Subcutaneous abdominal adipose tissue (tissue), 5 donors: ENCODE measurements around the gene ASTN2.
"Not testable (repeated sequence)": the region's sequence is repeated elsewhere in the genome, so short reads cannot be mapped to it uniquely, and the experiment has no call there.

Source experiments
- H3K27ac ChIP-seq: one replicate; pipeline ENCODE4 v1.7.0; 2013; ENCODE audit warnings: low read depth, mild to moderate bottlenecking, inconsistent platforms, low read length, moderate library complexity
- H3K27me3 ChIP-seq, 5 donors: one replicate each; pipeline ENCODE4 v1.7.0; 2013; ENCODE audit warnings: low read length in 5 of 5, inconsistent platforms in 1 of 5; ENCODE audit not compliant: control insufficient read depth in 5 of 5, insufficient read depth in 4 of 5
- H3K36me3 ChIP-seq, 5 donors: one replicate each; pipeline ENCODE4 v1.7.0; 2013; ENCODE audit warnings: low read length in 5 of 5; ENCODE audit not compliant: control insufficient read depth in 5 of 5, insufficient read depth in 5 of 5
- H3K4me1 ChIP-seq, 5 donors: one replicate each; pipeline ENCODE4 v1.7.0; 2013; ENCODE audit warnings: low read length in 5 of 5, mild to moderate bottlenecking in 3 of 5, moderate library complexity in 1 of 5; ENCODE audit not compliant: control insufficient read depth in 5 of 5, insufficient read depth in 5 of 5
- H3K4me3 ChIP-seq, 5 donors: one replicate each; pipeline ENCODE4 v1.7.0; 2013; ENCODE audit warnings: low read length in 5 of 5, low read depth in 1 of 5
- H3K9ac ChIP-seq, 5 donors: one replicate each; pipeline ENCODE4 v1.7.0; 2013; ENCODE audit warnings: low read length in 5 of 5, mild to moderate bottlenecking in 4 of 5, moderate library complexity in 3 of 5
- H3K9me3 ChIP-seq, 5 donors: one replicate each; pipeline ENCODE4 v1.7.0; 2013; ENCODE audit warnings: low read length in 5 of 5; ENCODE audit not compliant: control insufficient read depth in 5 of 5
- donor health status: healthy.
- donor health status: healthy.
- donor health status: healthy.
- donor health status: healthy.
- donor health status: healthy.

Gene ASTN2

DNA sequence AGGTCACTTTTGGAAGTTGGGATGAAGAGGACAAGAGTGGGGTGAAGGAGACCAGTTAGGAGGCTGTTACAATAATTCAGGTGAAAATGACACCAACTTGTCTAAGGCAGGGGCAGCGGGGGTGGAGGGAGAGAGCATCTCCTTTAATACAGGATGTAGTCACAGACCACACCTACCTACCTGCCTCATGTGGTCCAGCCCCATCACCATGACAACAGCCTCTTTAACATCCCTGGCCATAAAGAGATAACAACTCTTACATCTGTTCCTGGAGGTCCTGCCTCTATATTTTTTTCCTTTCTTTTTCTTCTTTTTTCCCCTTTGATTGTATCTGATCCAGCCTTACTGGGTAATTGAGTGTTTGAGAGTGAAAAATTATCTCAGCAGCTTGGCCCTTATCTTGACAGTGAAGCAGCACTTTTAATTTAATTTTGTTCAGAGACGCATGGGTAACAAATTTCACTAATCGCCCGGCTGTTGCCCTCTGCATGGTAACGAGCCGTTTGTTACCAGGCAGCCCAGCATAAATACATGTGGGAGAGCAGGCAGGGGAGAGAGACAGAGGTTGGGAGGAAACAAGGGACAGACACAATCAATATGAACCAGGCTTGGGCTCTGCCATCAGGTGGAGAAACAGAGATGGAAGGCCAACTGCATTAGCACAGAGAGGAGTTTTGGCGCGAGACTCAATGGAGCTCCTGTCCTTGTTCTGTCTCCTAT, 338.1 kb downstream of the ASTN2 start:
- Histone ChIP-seq H3K27me3 (peaks cover 0 to 4% (median 0%) of the 10 kb centered on the region in 5 donors), H3K4me3 (no peak overlapping the region), H3K4me1 (no peaks in the 10 kb centered on the region), H3K9me3 (no peaks in the 10 kb centered on the region), H3K27ac (no peak overlapping the region), H3K36me3 (no peaks in the 10 kb centered on the region), H3K9ac (no peak overlapping the region)

DNA sequence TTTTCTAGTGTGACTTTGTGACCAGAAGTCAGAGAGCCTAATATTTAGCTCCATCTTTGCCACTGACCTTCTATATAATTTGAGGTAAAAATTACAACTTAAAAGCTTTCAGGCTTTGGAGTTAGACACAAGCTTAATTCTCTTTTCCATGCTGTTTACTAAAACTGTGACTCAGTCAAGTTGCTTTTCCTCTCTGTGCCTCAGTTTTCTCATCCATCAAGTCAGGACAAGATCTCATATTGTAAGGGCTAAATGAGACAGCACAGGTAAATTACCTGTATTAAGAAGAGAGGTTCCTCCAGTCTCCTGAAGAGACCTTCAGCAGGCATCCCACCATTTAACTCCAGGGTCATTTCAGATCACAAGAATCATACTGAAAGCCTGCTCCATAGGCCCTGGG, 339.2 kb downstream of the ASTN2 start:
- H3K36me3 ChIP-seq = no peaks in the 10 kb centered on the region
- H3K4me3 ChIP-seq = no peak overlapping the region
- no peak overlapping the region for H3K27ac ChIP-seq
- peaks cover 0 to 4% (median 0%) of the 10 kb centered on the region in 5 donors for H3K27me3 ChIP-seq
- no peak overlapping the region for H3K9ac ChIP-seq
- no peaks in the 10 kb centered on the region for H3K9me3 ChIP-seq
- no peaks in the 10 kb centered on the region for H3K4me1 ChIP-seq

DNA sequence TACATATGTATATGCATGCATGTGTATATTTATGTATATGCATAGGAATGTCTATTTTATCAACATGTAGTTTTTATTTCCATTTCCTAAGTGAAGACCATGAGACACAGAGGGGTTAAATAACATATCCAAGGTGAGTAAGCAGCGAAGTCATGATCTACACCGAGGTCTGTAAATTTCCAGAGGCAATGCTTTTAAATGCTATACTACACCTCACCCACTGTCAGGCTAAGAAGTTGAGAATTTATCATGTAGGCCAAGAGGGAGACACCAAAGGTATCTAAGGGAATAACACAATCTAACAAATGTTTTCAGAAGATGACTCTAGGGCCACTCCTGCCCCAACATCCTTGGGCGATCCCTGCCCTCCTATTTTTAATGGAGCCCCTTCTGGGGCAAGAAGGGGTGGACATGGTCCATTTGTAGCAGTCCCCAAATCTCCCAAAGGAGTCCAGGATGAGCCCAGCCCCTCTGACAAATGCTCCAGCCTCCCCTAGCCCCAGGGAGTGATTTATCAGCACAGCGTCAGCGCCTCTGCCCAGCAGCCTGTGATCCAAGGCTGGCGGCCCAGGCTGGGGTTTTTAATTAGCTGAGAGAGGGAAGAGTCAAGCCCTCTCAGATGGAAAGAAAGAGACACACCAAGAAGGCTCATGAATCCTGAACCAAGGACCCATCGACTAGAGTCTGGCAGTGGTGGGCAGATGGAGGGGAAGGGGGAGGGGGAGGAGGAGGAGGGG, 339.9 kb downstream of the ASTN2 start:
- H3K4me1 ChIP-seq = no peaks in the 10 kb centered on the region
- no peak overlapping the region for H3K9ac ChIP-seq
- no peak overlapping the region for H3K4me3 ChIP-seq

DNA sequence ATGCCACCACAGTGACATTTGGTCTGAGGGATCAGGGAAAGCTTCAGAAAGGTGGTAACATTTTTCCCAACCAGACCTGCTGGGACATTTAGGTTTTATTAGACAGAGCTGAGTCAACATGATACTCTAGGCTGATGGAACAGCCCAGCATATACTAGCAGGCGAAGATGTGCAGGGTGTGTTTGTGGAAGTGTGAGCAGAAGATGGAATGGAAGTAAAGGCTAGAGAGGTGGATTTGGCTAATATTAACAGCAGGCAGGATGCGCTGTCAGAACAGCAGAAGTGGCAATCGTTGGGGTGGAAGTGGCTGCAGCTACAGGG, 340.6 kb downstream of the ASTN2 start:
- Histone ChIP-seq H3K27ac (no peak overlapping the region), H3K36me3 (no peaks in the 10 kb centered on the region), H3K27me3 (peaks cover 0 to 4% (median 0%) of the 10 kb centered on the region in 5 donors), H3K4me1 (no peaks in the 10 kb centered on the region), H3K4me3 (no peak overlapping the region), H3K9ac (no peak overlapping the region), H3K9me3 (no peaks in the 10 kb centered on the region)

More for the DNA sequence above, 339.9 kb downstream of the ASTN2 start:
- Histone ChIP-seq H3K9me3 (no peaks in the 10 kb centered on the region), H3K27me3 (peaks cover 0 to 4% (median 0%) of the 10 kb centered on the region in 5 donors), H3K36me3 (no peaks in the 10 kb centered on the region), H3K27ac (no peak overlapping the region)

DNA sequence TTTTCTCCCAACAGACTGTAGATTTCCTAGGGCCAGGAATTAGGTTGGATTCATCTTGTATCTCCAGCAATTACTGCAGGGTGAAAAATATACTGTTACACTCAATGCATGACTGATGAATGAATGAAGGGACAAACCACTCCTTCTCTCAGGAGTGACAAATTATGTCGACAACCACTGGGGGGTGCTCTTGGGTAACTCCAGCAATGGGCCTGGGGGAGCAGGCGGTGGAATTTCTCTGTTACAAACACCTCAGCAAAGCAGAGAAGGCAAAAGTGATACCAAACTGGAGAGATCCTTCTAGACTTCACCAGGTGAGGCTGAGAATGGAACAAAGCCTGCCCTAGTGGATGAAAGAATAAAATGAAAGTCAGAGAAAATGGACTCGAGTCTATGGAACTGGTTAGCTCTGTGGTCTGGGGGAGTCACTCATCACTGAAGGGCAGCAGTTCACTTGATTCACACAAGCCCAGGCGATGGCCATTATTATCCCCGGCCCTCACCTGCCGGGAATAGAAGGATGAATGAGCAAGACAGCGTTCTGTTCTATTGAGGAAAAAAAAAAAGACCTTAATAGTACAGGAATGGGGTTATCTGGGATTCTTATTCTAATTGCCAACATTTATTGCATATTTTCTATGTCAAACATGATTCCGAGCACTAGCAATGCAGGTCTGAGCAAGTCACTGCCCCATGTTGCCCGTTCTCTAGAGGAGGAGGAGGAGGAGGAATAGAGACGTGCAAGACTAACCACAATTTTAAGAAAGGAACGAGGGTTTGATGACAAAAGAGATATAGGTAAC, 341.1 kb downstream of the ASTN2 start:
- Histone ChIP-seq H3K27ac (no peak overlapping the region), H3K9me3 (no peaks in the 10 kb centered on the region), H3K27me3 (peaks cover 0 to 4% (median 0%) of the 10 kb centered on the region in 5 donors), H3K4me1 (no peaks in the 10 kb centered on the region), H3K9ac (no peak overlapping the region), H3K4me3 (no peak overlapping the region), H3K36me3 (no peaks in the 10 kb centered on the region)

DNA sequence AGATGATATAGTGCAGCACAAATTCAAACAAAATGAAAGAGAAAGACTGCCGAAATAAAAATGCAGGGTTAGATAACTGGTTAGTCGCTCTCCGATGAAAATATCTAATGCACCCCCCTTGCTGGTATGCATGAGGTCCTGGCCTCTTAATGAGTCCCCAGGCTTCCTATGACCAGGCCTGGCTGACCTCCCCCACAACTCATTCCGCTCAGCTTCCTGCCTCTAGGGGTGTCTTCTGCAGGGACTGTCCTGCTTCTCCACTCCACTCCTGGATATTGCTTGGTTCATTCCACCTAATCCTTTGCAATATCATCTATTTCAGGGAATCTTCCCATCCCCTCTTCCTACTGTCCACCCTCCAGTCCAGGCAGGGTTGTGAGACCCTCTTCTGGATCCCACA, 341.8 kb downstream of the ASTN2 start:
- Histone ChIP-seq H3K4me3 (no peak overlapping the region), H3K27me3 (peaks cover 0 to 4% (median 0%) of the 10 kb centered on the region in 5 donors), H3K4me1 (no peaks in the 10 kb centered on the region)

DNA sequence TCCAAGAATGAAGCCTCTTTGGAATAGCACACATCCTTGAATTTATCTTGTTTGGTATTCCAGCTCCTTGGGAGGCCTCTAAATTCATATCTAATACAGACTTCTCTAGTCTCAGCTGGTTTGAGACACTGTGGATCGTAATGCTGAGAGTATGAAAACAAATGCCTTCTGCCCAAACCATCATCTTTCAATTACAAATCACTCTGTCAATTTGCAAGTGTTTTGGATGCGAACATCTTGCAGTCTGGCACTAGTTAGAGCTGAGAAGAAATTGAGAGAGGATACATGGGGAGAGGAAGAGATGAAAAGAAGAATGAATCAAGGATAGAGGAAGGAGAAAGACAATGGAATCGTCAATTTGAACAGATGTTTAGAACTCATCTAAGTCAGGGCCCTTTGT, 342.6 kb downstream of the ASTN2 start:
- Histone ChIP-seq H3K27me3 (peaks cover 0 to 4% (median 0%) of the 10 kb centered on the region in 5 donors), H3K9me3 (no peaks in the 10 kb centered on the region), H3K9ac (no peak overlapping the region), H3K4me1 (no peaks in the 10 kb centered on the region), H3K36me3 (no peaks in the 10 kb centered on the region), H3K4me3 (no peak overlapping the region), H3K27ac (no peak overlapping the region)

More for the DNA sequence above, 341.8 kb downstream of the ASTN2 start:
- Histone ChIP-seq H3K27ac (no peak overlapping the region), H3K9me3 (no peaks in the 10 kb centered on the region), H3K9ac (no peak overlapping the region), H3K36me3 (no peaks in the 10 kb centered on the region)

DNA sequence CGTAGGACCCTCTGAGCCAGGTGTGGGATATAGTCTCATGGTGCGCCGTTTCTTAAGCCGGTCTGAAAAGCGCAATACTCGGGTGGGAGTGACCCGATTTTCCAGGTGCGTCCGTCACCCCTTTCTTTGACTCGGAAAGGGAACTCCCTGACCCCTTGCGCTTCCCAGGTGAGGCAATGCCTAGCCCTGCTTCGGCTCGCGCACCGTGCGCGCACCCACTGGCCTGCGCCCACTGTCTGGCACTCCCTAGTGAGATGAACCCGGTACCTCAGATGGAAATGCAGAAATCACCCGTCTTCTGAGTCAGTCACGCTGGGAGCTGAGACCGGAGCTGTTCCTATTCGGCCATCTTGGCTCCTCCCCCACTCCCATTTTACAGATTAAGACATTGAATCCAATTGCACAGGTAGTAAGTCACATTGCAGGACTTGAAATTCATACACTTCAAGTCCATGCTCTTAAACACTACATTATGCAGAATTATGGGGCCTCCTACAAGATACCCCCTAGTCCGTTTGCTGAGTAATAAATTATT, 343.1 kb downstream of the ASTN2 start:
- not testable (repeated sequence) for H3K36me3 ChIP-seq, H3K9me3 ChIP-seq, H3K27ac ChIP-seq, H3K4me3 ChIP-seq, H3K4me1 ChIP-seq, H3K9ac ChIP-seq, H3K27me3 ChIP-seq

DNA sequence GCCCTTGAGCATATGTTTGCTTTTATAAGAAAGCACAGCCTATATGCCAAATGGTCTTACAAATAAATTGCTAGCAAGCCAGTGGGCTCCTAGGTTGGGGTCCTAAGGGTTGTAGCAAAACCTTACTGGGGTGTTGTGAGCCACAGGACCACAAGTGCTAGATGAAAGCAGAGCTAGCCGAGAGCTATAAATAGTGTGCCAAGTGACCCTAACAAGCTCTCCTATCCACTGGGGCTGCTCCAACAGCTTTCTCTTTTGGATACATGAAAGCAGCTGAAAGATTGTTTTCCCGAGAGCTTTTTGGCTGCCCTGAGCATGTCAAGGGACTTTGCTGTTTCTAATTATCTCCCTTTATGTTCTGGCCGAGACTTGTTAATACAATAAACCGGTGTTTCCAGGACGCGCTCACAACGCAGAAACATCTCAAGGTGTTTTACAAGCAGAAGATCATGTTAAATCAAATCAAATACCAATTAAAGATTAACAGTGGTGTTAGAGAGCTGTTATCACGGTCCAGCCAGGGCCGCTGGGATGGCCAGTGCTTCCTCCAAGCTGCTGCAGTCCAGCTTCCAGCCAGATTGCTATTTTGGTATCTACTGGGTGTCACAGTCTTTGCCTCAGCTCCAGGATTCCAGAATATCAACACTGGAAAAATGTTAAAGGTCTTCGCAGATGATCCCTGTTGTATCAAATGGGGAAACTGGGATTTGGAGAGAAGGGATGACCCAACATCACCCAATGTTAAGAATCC, 351.0 kb downstream of the ASTN2 start:
- no peaks in the 10 kb centered on the region for H3K9me3 ChIP-seq
- H3K4me3 ChIP-seq = no peak overlapping the region
- H3K4me1 ChIP-seq = no peaks in the 10 kb centered on the region
- H3K27me3 ChIP-seq = no peaks in the 10 kb centered on the region
- no peak overlapping the region for H3K9ac ChIP-seq
- H3K36me3 ChIP-seq = no peaks in the 10 kb centered on the region
- H3K27ac ChIP-seq = no peak overlapping the region
